HTR-8/SVneo (cell line): ENCODE data around the gene PIWIL4.

ENCODE experiments used
- DNase-seq: peaks from one replicate; pipeline ENCODE4 v3.0.0; 2011; ENCODE audit warnings: low spot score, mixed read lengths; ENCODE audit not compliant: insufficient read length
- FAIRE-seq: peaks from 2 replicates; lab custom pipeline; 2011; peaks lifted over from hg19 to GRCh38; lab: Jason Lieb, UNC

The PIWIL4 gene

GRCh38 chr11:94567181-94567670 is at the start of gene PIWIL4:
Gene PIWIL4, plus strand, starts transcription at chr11:94567368. Its CDS starts 151 bp downstream, at chr11:94567519.
- no peak for DNase-seq
- no peak for FAIRE-seq

DNA sequence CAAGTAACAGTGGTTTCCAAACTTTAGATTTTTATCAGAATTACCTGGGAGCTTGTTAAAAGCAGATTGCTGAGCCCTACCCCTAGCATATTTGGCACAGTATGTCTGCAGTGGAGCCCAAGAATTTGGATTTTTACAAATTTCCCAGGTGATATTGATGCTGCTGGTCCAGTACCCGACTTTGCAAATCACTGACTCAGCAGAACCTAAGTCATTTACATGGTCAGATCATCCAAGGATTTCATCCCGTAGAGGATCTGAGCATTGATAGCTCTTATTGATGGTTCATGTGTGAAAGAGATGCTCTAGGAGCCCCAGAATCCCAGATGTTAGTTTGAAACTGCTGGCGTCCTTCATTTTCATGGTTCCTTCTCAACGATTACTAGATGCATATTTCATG is 48.9 kb upstream of the PIWIL4 start:
- FAIRE-seq (no peak), DNase-seq (no peak)

DNA sequence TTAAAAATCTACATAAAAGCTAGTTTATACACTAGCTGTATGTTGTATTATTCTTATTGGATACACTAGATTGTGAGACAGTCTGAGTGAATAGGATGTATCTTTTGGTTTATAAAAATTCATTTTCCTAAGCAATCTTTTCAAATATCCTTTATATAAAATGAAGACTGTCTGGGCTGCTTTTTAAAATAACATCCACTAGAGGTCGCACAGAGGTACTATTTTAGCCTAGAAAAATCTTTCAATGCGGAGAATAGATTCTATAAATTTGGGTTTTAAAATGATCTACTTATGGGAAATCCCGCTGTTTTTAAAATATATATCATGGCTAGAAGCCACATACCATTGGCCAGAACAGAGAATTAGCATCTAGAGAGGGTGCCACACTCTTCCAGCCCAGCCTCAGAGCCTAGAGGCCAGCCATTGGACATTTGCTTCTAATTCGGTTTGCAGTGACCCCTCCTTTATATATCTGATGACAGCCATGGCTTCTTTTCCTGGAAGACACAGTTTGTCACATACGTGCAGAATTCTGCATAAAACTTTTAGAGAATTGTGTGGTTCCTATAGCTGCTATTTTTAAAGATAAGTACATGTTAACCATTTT is 47.6 kb upstream of the PIWIL4 start:
- FAIRE-seq (no peak), DNase-seq (no peak)

DNA sequence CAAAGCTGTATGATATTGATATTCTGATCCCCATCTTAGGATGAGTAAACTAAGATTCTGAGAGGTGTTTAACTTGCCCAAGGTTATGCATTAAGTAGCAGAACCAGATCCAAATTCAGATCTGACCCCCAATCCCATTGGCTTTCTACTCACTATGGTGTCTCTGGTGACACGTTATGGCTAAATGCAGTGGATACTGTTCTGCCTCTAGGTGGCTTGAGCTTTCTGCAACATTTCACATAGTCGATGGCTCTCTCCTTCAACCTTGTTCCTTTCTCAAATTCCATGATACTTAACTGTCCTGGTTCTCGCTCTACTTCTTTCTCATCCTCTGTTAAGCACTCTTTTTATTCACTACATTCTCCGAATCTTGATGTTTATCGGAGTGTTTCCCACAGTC is 45.5 kb upstream of the PIWIL4 start:
- peak; percentile 60 for FAIRE-seq
- DNase-seq = no peak

GRCh38 chr11:94524341-94524740 is 42.8 kb upstream of the PIWIL4 start:
- FAIRE-seq = no peak

DNA sequence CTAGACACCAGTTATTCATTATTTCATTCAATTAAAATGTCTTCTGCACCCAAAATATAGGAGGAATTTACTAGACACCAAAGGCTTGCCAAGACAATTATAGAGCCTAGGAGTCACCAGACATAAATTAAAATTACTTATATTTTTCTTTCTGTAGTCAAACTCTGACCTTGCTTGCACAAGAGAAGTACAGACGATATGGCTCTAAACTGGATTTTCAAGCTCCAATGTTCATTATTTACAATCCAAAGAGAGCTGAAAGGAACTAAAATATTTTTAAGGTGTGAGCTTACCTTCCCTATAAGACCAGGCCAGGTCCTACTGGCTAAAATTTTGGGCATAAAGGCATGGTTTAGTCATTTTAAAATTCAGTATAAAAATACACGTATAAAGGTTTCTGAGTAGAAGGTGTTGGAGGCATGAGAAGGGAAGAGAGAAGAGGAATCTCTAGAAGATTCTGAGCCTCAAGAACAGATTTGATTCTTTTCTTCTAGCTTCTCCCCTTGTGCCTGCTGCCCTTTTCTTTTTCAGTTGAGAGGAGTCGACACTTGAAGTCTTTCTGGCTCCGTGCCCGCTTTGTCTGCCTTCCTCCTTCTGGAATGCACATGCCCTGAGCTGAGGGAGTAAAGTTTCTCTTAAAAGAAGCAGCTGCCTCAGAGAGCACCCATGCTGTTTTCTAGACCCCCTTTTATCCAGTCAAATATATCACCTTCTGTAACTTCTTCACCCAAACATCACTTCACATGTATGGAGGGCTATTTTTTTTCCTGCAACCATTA is 41.4 kb upstream of the PIWIL4 start:
- no peak for DNase-seq

More at GRCh38 chr11:94524341-94524740, 42.8 kb upstream of the PIWIL4 start:
- DNase-seq = no peak

GRCh38 chr11:94526645-94527438 is 40.3 kb upstream of the PIWIL4 start:
- no peak for FAIRE-seq

More for the DNA sequence above, 41.4 kb upstream of the PIWIL4 start:
- no peak for FAIRE-seq

DNA sequence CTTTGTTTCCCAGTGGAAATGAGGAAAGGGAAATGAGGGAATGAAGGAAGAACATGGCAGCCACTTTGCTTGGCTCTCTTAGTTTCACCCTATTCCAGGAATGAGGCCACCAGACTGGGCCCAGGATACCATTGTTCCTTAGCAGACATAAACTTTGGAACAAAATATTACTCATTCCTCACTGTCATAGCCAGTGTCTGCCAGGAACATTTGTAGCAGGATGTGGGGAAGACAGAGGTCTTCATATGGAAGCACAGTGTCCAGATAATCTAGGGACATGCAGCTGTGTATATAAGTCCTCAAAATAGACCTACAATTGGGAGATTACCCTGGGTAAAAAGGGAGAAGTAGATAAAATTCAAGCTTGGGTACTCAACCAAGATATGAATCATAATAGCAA is 38.6 kb upstream of the PIWIL4 start:
- no peak for DNase-seq
- no peak for FAIRE-seq

More at GRCh38 chr11:94526645-94527438, 40.3 kb upstream of the PIWIL4 start:
- DNase-seq = no peak

GRCh38 chr11:94532211-94532610 is 35.0 kb upstream of the PIWIL4 start:
- DNase-seq (no peak), FAIRE-seq (no peak)

DNA sequence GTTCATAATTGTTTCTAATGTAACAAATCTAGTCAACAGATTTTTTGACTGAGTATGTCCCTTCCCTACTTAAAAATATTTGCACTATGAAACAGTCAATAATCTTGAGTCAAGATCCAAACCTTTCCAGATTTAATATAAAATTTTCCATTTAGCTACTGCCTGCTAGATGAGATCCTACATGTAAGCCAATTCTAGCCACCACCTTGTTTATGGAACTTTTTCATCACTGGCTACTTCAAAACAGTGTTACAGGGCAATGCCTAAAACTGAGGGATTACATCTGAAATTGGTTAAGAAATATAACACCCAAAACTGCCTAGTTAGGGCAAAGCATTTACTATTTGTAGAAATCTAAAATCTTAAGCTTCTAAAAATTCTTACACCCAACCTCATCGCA is 34.0 kb upstream of the PIWIL4 start:
- DNase-seq = no peak
- FAIRE-seq = no peak

DNA sequence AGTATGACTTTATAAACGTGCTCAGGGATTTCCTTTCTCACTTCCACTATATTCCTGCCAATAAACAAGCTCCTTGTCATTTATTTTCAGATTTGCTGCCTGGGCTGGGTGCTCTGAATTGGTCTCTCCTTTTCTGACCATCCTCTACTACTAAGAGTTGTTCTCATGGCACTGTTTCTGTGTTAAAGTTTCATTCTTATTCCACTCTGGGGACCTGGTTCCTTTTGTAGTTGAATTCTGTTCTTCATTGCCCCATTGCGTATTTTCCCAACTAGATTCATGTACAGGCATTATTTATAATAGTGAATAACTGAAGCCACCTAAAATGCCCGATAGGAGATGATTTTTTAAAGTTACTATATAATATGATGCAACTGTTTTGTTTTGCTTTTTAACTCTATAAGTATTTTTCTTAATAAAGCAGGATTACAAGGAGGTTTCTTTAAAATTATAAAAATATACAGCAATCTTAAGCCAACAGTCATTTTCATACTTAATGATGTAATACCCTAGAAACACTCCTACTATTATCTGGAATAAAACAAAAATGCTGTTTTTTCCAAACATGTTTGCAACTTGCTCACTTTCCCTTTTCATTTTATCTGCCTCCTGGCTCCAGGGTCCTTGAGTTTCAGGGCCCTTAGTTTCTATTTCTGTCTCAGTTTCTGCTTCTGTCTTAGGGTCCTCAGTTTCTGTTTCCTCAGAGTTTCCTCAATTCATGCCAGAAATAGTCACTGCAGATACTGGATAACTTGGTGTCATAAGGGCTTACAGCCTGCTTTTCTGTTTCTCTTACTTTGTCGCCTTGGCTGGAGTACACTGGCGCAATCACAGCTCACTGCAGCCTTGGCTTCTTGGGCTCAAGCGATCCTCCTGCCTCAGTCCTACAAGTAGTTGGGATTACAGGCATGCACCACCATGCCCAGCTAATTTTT is 33.2 kb upstream of the PIWIL4 start:
- FAIRE-seq = no peak
- DNase-seq = no peak

- FAIRE-seq (no peak), DNase-seq (no peak)
Observed at GRCh38 chr11:94536386-94536785, 30.8 kb upstream of the PIWIL4 start.

DNA sequence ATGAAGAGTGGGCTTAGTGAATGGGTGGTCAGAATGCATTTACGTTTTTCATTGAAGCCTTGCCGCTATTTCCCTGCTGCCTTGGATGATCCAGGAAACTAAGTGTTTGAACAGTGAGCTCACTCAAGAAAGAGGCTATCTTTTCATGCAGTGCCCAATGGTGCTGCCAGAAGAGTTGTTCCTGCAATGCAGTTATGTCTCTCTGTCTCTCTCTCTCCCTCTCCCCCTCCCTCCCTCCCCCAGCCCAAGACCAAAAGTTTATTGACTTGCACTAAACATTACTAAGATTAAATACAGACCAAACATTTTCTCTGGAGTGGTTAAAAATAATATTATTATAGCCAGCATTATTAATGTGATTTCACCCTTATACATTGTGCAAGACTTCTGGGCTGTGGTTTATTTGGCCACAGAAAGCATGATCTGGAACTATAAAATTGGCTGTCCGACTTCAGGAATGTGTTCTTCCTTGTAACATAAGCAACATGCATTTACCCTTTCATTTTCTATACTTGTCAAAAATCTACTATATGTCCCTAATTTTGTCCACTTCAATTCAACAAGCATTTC is 30.1 kb upstream of the PIWIL4 start:
- DNase-seq = no peak
- FAIRE-seq = no peak

DNA sequence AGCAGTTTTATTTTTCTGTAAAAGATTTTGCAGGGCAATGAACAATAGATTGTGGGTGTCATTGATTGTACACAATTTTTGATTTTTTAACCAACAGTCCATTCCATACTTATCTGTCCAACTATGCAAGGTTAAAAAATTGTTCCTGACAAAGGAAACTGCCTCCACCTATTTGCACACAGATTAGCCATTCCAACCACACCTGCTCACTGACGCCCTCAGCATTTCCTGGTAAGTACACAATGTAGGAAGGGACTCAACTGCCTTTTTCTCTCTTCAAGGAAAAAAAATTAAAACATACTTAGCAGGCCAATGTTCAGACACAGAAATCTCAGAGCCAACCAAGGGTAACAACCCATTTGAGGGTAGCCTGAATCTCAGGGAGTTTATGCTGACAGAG is 27.7 kb upstream of the PIWIL4 start:
- DNase-seq (no peak), FAIRE-seq (no peak)

DNA sequence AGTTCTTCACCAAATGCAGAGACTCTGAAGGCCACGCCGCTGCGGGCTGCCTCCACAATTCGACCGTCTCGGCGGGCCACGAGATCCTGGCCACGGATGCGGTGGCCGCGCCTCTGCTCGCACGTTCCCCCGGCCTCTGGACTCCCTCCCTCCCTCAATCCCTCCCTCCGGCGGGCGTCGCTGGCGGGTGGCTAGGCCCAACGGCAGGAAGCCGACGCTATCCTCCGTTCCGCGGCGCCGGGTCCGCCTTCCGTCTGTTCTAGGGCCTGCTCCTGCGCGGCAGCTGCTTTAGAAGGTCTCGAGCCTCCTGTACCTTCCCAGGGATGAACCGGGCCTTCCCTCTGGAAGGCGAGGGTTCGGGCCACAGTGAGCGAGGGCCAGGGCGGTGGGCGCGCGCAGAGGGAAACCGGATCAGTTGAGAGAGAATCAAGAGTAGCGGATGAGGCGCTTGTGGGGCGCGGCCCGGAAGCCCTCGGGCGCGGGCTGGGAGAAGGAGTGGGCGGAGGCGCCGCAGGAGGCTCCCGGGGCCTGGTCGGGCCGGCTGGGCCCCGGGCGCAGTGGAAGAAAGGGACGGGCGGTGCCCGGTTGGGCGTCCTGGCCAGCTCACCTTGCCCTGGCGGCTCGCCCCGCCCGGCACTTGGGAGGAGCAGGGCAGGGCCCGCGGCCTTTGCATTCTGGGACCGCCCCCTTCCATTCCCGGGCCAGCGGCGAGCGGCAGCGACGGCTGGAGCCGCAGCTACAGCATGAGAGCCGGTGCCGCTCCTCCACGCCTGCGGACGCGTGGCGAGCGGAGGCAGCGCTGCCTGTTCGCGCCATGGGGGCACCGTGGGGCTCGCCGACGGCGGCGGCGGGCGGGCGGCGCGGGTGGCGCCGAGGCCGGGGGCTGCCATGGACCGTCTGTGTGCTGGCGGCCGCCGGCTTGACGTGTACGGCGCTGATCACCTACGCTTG is 23.2 kb upstream of the PIWIL4 start, which contains the start of gene FUT4:
Gene FUT4 (plus strand): TSS at position 227 of the 951 bp plus-strand sequence. CDS start 213 bp downstream, at position 440.
- DNase-seq (peak; percentile 79), FAIRE-seq (peak; percentile 54)

GRCh38 chr11:94544646-94545263 is 22.4 kb upstream of the PIWIL4 start:
- DNase-seq (no peak), FAIRE-seq (no peak)

GRCh38 chr11:94545264-94546161 is 21.7 kb upstream of the PIWIL4 start:
- no peak for FAIRE-seq
- no peak for DNase-seq
